Left ventricle myocardium inferior (tissue), 1 donor: ENCODE results near the gene ATG101. TPM values are rescaled to one million over a fixed set of nuclear protein-coding genes. Genes with fewer than 3 reads are reported as not detected.

Experiments
- DNase-seq: peaks from one replicate; pipeline ENCODE4 v3.0.0-alpha.2; 2020
- H3K27ac ChIP-seq: fragments of 200-600 bp; replicated peaks from 2 replicates; pipeline ENCODE4 v1.8.0; 2021
- H3K27me3 ChIP-seq: fragments of 200-600 bp; 2 replicates; pipeline ENCODE4 v1.8.0; 2021; ENCODE audit warnings: low read depth
- H3K36me3 ChIP-seq: fragments of 200-600 bp; 2 replicates; pipeline ENCODE4 v1.8.0; 2021
- H3K4me1 ChIP-seq: fragments of 200-600 bp; 2 replicates; pipeline ENCODE4 v1.8.0; 2021
- H3K4me3 ChIP-seq: fragments of 200-600 bp; 2 replicates; pipeline ENCODE4 v1.8.0; 2021; ENCODE audit warnings: mild to moderate bottlenecking, moderate library complexity
- H3K9me3 ChIP-seq: fragments of 200-600 bp; replicated peaks from 2 replicates; pipeline ENCODE4 v1.8.0; 2021
- intact Hi-C: fragments of 100-400 bp; cut with micrococcal nuclease; formaldehyde crosslinking; loops from one replicate; pipeline ENCODE4 v1.11.0; 2022
- total RNA-seq: library from RNA; stranded (reverse); fragmentation: NEBNext Ultra II Directional; extraction: Animal tissue kit (Norgen Biotek cat#: 25700); gene quantifications from one replicate; pipeline ENCODE4 v1.2.1, GENCODE V29; 2021
- TF ChIP-seq, protein P1 (sequence below): fragments of 200-600 bp; IDR thresholded peaks from 2 replicates; pipeline ENCODE4 v1.8.0; 2021; ENCODE audit warnings: antibody characterized with exemption, mild to moderate bottlenecking, borderline replicate concordance
- donor health status: DM: no; HTN: yes; CAD: no; lungs with severe emphysema.

ATG101 gene
- total RNA-seq, 1 donor from 2014 or later: 23.8 TPM

DNA sequence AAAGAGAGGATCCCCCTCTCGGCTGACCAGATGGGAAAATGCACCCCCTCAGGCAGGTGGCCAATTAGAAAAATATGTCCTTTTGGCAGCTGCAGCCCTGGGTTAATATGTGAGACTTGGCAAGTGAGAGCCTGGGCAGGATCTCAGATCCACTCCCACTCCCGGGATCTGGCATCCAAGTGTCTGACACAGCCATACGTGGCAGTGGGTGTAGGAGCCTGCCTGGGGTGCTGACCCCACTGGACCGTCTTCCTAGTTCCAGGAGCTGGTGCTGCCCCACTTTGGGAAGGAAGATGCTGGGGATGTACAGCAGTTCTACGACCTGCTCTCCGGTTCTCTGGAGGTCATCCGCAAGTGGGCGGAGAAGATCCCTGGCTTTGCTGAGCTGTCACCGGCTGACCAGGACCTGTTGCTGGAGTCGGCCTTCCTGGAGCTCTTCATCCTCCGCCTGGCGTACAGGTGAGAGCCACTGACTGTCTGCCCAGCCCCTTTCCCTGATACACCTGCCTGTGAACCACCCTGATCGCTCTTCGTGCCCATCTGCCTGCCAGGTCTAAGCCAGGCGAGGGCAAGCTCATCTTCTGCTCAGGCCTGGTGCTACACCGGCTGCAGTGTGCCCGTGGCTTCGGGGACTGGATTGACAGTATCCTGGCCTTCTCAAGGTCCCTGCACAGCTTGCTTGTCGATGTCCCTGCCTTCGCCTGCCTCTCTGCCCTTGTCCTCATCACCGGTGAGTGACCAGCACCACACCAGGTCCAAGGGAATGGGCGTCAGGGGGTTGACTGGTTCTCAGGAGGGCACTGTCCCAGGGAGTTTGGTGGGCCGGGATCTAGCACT, 12.8 kb upstream of the ATG101 start:
- Histone ChIP-seq H3K4me1 (peaks cover 62% of the 10 kb centered on the region), H3K4me3 (no peak overlapping the region), H3K9me3 (no peaks in the 10 kb centered on the region), H3K27ac (peak overlapping the region; percentile 24), H3K36me3 (peaks cover 54% of the 10 kb centered on the region), H3K27me3 (no peaks in the 10 kb centered on the region)
- intact Hi-C loops: no loop called here
- TF ChIP-seq, protein P1, sequence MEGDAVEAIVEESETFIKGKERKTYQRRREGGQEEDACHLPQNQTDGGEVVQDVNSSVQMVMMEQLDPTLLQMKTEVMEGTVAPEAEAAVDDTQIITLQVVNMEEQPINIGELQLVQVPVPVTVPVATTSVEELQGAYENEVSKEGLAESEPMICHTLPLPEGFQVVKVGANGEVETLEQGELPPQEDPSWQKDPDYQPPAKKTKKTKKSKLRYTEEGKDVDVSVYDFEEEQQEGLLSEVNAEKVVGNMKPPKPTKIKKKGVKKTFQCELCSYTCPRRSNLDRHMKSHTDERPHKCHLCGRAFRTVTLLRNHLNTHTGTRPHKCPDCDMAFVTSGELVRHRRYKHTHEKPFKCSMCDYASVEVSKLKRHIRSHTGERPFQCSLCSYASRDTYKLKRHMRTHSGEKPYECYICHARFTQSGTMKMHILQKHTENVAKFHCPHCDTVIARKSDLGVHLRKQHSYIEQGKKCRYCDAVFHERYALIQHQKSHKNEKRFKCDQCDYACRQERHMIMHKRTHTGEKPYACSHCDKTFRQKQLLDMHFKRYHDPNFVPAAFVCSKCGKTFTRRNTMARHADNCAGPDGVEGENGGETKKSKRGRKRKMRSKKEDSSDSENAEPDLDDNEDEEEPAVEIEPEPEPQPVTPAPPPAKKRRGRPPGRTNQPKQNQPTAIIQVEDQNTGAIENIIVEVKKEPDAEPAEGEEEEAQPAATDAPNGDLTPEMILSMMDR: no peak
- no peak for DNase-seq

DNA sequence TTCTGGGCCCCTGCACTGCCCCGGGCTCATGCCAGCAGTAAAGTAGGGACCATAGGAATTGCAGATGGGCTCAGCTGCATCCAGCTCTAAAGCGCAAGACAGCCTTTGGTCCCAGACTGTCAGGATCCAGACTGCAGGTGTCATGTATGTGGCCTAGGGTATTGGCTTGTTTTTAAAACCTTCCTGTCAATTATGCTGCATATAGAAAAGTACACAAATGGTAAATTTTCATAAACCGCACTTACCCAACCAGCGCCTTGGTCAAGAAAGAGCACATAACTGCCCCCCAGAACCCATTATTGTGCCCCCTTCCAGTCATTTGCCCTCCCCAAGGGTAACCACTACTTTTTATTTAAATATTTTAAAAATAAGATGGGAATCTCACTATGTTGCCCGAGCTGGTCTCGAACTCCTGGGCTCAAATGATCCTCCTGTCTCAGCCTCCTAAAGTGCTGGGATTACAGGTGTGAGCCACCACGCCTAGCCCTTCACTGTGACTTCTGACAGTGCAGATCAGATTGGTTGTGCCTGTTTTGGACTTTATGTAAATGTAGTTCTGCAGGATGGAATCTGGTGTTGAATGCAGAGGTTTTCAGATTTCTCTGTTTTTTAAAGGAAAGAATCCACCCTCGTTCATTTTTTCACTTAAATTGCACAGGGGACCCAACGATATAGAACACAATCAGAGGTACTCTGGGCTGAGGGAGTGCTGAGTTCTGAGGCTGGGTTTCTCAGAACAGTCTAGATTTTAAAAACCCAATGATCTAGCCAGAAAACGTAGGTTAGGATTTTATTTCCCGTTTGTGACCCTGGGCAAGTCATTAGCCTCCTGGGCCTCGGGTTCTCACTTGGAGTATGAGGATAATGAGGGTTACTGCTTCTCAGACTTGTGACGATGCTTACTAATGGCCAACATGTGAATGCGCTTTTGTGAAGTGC, 11.9 kb upstream of the ATG101 start:
- TF ChIP-seq, protein P1: no peak
- H3K4me1 ChIP-seq: peaks cover 63% of the 10 kb centered on the region
- no peak for DNase-seq
- no peaks in the 10 kb centered on the region for H3K27me3 ChIP-seq
- H3K36me3 ChIP-seq: peaks cover 54% of the 10 kb centered on the region
- intact Hi-C loops: no loop called here
- peak overlapping the region; percentile 24 for H3K27ac ChIP-seq
- H3K9me3 ChIP-seq: no peaks in the 10 kb centered on the region
- no peak overlapping the region for H3K4me3 ChIP-seq

DNA sequence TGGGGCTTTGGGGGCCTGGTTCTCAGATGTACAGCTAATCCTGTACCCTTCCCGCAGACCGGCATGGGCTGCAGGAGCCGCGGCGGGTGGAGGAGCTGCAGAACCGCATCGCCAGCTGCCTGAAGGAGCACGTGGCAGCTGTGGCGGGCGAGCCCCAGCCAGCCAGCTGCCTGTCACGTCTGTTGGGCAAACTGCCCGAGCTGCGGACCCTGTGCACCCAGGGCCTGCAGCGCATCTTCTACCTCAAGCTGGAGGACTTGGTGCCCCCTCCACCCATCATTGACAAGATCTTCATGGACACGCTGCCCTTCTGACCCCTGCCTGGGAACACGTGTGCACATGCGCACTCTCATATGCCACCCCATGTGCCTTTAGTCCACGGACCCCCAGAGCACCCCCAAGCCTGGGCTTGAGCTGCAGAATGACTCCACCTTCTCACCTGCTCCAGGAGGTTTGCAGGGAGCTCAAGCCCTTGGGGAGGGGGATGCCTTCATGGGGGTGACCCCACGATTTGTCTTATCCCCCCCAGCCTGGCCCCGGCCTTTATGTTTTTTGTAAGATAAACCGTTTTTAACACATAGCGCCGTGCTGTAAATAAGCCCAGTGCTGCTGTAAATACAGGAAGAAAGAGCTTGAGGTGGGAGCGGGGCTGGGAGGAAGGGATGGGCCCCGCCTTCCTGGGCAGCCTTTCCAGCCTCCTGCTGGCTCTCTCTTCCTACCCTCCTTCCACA, 11.0 kb upstream of the ATG101 start:
- DNase-seq: no peak
- H3K36me3 ChIP-seq: peaks cover 54% of the 10 kb centered on the region
- H3K4me3 ChIP-seq: no peak overlapping the region
- intact Hi-C loops: no loop called here
- H3K27ac ChIP-seq: no peak overlapping the region
- H3K9me3 ChIP-seq: no peaks in the 10 kb centered on the region
- H3K4me1 ChIP-seq: peaks cover 63% of the 10 kb centered on the region
- no peaks in the 10 kb centered on the region for H3K27me3 ChIP-seq
- TF ChIP-seq, protein P1: no peak

DNA sequence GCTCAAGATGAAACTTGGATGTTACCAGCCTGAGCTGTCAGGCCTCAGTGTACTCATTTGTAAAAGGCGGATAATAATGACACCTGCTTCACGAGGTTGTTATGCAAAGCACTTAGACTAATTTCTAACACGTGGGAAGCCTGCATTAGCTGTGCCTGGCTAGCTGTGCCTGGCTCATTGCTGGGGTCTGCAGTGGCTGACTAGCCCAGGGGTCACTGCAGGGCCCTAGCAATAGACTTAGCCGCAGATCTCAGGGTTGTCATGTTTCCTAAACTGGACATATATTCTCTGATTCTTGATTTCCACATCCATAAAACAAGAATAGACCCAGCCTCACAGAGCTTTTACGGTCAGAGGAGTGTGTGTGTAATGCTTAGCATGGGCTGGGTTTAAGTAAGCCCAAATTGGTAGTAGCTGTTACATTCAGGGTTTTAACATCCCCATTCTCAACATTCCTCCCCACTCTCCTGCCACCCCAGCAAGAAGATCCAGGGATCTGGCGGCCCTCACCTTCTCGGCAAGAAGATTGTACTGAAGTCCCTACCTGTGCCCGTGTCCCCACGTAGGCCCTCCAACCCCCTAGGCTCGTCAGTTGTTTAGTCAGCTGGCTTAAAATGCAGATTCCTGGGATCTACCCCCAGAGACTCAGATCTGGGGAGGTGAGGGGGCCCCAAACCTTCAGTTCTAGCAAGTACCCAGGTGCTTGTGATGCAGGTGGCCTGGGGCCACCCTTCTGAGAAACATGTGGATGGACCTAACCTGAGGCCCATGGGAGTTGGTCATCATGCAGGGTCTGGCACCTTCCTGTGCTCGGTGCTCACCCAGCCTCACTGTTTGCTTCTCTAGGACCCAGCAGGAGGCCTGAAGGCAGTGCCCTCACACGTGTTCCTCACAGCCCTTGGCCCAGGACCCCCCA, 9.9 kb upstream of the ATG101 start:
- peaks cover 48% of the 10 kb centered on the region for H3K36me3 ChIP-seq
- no peak overlapping the region for H3K27ac ChIP-seq

More for the DNA sequence above, 9.9 kb upstream of the ATG101 start:
- Histone ChIP-seq H3K4me1 (peaks cover 61% of the 10 kb centered on the region), H3K4me3 (no peak overlapping the region), H3K27me3 (no peaks in the 10 kb centered on the region), H3K9me3 (no peaks in the 10 kb centered on the region)
- TF ChIP-seq, protein P1: no peak
- intact Hi-C loops: no loop called here
- DNase-seq: no peak
